GF-D8 (cell line): ENCODE measurements around the gene SLC9B1.
"Not testable (repeated sequence)": the region's sequence is repeated elsewhere in the genome, so short reads cannot be mapped to it uniquely, and the experiment has no call there.

Experiments
- DNase-seq: peaks from one replicate; lab custom pipeline; 2025; lab: John Stamatoyannopoulos, UW

SLC9B1 gene

DNA sequence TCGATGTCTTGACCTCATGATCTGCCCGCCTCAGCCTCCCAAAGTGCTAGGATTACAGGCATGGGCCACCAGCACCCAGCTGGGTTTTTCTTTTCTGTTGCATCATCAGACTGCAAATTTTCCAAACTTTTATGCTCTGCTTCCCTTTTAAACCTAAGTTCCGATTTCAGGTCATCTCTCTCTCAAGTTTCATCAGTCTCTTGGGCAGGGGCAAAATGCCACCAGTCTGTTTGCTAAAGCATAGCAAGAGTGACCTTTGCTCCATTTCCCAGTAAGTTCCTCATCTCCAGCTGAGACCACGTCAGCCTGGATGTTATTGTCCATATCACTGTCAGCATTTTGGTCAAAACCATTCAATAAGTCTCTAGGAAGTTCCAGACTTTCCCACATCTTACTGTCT, 141.2 kb downstream of the SLC9B1 start:
- peak; percentile 58 for DNase-seq

DNA sequence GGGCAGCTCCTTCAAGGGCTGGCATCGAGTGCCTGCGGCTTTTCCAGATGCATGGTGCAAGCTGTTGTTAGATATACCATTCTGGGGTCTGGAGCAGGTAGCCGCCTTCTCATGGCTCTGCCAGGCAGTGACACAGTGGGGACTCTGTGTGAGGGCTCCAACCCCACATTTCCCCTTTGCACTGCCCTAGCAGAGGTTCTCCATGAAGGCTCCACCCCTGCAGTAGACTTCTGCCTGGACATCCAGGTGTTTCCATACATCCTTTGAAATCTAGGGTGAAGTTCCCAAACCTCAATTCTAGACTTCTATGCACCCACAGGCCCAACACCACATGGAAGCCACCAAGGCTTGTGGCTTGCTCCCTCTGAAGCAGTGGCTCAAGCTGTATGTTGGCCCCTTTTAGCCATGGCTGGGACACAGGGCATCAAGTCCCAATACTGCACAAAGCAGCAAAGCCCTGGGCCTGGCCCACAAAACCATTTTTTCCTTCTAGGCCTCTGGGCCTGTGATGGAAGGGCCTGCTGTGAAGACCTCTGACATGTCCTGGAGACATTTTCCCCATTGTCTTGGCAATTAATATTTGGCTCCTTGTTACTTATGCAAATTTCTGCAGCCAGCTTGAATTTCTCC, 141.9 kb downstream of the SLC9B1 start:
- not testable (repeated sequence) for DNase-seq

DNA sequence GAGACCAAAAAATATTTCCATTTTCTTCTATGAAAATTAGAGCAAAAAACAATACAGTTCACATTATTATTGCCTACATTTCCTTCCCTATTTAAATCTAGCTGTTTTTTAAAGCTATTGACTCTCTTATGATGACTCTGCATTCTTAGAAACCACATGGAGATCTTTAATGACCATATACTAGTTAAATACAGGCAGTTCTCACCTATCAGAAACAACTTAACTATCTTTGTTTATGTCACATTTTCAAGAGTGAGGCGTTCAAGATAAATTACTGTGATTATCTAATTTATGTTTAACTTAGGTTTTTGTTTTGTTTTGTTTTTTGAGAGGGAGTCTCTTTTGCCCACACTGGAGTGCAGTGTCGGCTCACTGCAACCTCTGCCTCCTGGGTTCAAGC, 147.7 kb downstream of the SLC9B1 start:
- DNase-seq: peak; percentile 19

DNA sequence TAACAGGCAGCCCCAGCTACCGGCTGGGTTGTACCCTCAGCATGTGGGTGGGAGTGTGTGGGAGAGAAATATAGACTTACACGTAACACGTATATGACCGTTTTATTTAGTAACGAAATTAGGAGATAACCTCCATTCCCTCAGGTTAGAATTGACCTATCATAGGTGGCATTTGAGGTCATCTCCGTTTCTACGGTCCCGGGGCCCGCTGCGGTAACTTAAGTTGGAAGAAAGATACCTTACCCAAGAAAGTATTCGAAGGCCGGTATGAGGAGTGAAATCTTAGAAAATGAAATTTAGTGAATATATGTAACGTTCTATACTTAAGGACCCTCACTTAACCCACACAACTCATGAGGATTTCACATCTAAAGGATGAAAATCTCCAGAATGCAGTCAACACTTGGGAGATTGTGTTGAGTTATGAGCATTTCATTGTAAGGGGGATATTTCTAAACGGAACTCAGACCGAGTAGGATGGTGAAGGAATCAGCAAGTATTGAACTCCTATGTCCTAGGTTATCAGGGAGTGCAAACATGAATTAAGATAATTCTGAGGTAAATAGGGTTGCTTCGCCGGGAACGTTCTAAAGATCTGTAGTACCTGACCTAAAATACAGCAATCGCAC, 149.8 kb downstream of the SLC9B1 start:
- peak; percentile 8 for DNase-seq

DNA sequence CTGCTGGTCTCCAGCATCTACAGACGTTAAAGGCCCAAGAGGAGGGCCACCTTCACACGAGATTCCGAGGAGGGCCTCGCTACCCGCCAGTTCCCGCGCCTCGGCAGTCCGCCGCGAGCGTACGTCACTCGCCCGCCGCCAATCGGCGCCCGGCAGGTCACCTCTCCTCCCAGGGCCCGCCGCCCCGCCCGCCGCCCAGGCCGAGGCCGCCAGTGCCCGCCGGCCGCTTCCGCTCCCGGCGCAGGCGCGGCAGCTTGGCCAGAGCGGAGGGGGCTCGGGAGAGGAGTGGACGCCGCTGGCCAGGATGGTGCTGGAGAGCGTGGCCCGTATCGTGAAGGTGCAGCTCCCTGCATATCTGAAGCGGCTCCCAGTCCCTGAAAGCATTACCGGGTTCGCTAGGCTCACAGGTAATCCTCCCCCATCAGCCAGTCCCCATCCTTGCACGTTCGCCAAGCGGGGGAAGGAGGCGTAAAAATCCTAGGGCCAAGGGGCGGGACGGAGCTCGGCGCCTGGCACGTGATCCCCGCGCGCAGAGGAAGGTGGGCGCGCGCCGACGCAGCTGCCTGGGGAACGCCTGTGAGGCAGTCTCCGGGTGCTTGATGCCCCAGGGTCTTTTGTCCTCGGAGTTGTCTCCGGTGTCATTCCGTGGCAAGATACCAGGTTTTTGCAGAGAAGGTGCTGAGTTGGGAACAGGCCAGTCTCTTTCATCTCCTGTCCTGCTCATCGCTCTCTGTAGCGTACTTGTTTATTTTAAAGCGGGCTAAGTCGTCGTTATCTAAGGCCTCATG, 150.5 kb downstream of the SLC9B1 start, which contains the start of gene CISD2:
Gene CISD2, plus strand, starts transcription at position 212 of the 788 bp plus-strand sequence. Its CDS starts 93 bp downstream, at position 305.
- DNase-seq: peak; percentile 89

DNA sequence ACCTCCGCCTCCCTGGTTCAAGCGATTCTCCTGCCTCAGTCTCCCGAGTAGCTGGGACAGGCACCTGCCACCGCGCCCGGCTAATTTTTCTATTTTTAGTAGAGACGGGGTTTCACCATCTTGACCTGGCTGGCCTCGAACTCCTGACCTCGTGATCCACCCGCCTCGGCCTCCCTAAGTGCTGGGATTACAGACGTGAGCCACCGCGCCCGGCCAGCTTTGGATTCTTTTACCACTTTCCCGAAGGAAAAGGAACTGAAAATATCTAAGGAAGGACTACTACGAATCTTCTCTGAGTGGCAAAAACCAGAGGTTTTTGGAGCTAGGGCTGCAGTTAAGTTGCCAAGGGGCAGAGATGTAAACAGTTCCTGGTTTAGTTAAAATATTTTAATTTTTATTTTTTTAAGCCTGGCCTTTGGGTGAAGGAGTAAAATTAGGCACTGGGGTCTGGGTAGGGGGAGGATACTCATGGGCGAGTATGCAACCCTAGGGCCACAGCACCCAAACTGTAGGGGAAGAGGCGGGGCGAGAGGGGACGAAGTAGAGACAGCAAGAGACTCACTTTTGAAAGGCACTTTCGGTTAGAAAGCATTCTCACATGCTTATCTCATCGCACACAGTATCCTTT, 151.2 kb downstream of the SLC9B1 start:
- DNase-seq: no peak

DNA sequence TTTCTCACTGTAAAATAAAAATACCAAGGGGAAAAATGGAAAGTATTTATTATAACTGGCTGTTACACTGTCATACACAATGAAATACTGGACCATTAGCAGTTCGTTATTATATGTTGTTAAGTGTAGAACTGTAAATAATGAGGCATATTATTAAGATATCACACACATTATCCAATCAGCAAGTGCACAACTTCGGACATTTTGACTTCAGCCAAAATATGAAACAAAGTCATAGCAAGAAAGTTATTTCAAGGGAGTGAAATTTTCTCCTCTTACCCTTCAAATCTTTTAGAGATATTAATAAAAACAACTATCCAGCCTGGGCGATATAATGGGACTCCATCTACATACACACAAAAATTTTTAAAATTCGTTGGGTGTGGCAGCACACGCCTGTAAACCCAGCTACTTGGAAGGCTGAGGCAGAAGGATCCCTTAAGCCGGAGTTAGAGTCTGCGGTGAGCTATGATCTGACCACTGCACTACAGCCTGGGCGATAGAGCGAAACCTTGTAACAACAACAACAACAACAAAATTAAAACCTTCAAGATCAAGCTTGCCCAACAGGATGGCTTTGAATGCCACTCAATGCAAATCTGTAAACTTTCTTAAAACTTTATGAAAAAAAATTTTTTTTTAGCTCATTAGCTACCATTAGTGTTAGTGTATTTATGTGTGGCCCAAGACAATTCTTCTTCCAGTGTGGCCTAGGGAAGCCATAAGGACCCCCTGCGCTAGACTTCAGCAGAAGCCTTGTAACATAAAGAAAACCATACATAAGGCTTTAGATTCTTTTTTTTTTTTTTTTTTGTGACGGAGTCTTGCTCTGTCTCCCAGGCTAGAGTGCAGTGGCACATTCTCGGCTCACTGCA, 152.0 kb downstream of the SLC9B1 start:
- peak; percentile 46 for DNase-seq

DNA sequence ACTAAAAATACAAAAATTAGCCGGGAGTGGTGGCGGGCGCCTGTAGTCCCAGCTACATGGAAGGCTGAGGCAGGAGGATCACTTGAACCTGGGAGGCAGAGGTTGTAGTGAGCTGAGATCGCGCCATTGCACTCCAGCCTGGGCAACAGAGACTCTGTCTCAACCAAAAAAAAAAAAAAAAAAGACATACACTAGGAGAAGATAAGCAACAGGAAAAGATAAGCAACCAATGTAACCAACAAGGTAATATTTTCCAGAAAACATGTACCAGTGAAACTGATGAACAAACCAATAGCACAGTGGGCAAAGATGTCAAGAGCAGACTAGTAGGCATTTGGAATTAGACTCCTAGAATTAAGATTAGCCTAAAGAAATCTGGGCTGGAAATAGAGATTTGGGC, 154.2 kb downstream of the SLC9B1 start:
- DNase-seq: peak; percentile 30

DNA sequence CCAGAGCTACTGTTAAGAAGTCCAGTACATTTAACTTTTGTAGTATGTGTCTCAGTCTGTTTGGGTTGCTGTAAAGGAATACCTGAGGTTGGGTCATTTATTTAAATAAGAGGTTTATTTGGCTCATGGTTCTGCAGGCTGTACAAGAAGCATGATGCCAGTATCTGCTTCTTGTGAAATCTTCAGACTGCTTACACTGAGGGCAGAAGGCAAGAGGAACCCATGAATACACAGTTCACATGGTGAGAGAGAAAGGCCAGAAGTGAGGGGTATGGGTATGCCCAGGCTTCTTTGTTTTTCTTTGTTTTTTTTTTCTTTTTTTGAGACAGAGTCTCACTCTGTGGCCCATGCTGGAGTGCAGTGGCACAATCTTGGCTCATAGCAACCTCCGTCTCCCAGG, 156.8 kb downstream of the SLC9B1 start:
- no peak for DNase-seq

DNA sequence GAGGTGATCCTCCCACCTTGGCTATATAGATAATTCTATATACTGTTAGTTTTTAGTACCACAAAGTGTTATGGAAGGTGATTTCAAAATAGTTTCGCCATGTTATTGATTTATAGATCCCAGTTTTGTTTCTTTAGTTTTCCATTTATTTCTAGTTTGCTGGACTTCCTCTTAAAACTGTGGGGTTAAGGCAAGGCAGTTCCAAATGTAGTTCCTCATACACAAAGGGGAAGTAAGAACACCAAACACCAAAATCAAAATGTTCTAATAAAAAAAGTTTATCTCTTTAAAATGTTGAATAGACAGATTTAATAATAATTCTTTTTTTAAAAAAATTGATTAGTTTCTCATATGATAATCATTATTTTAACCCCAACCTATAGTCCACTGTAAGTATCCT, 157.5 kb downstream of the SLC9B1 start:
- peak; percentile 54 for DNase-seq

DNA sequence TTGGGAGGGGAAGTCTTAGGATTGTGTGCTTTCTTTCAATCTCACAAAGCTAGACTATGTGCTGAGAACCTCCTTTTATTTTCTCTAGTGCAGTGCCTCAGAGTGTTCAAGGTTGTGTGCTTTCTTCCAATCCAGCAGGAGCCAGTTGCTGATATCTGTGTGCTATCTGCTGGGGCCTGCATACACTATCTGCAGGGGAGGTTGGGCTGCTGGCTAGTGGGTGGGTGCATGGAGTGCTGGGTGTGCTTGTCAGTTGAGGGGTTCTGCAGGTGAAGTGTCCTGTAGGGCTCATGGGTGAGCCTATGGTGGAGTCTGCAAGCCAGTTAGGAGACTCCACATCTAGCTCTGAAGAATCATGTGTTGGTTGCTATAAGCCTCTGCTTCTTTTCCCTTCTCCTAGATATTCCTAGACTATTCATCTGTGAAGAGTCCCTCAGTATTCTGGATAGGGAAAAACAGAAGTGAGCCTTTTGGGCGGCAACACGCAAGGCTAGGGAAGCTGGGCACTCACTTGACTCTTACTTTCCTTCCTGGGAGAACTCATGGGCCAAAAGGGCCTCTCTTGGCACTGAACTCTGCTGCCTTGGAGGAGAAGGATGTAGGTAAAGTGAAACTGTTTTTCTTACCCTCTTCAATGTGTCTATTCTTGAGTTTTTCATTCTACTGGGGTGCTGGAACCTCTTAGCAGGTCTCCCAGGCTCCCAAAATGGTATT, 158.7 kb downstream of the SLC9B1 start:
- DNase-seq: no peak

DNA sequence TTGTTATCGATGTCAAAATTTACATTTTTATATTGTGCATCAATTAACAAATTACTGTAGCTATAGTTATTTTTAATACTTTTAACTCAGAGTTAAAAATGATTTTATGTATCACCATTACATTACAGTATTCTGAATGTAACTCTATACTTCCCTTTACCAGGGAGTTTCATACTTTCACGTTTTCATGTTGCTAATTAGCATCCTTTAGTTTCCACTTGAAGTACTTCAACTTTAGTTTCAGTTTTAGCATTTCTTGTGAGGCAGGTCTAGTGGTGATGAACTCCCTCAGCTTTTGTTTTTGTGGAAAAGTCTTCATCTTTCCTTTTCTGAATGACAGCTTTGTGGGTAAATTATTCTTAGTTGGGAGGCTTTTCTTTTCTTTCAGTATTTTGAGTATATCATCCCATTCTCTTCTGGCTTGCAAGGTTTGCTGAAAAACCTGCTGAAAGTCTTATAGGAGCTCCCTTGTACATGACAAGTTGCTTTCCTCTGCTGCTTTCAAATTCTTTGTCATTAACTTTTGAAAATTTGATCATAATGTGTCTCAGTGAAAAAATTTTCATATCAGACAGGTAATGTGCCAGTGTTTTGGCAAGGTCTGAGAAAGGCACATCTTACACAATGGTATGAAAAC, 160.6 kb downstream of the SLC9B1 start:
- no peak for DNase-seq
